K562 (cell line): ENCODE measurements around the gene PSD4.

ENCODE experiments used
- ARID1B ChIP-seq: fragments of 450-650 bp; IDR thresholded peaks from 2 replicates; pipeline ENCODE4 v1.6.1; 2016; ENCODE audit warnings: antibody characterized with exemption, mild to moderate bottlenecking, inconsistent platforms
- CSDE1 ChIP-seq, 2 experiments: fragments of 450-650 bp; IDR thresholded peaks; 2 replicates each; pipeline ENCODE4 v1.6.1; 2016; ENCODE audit warnings: mild to moderate bottlenecking in 1 of 2
- FIP1L1 ChIP-seq: fragments of 200-400 bp; formaldehyde crosslinking; IDR thresholded peaks from 2 replicates; pipeline ENCODE4 v1.6.1; 2018; ENCODE audit warnings: mild to moderate bottlenecking, low read depth, low read length; ENCODE audit not compliant: poor library complexity, severe bottlenecking
- FOXP1 ChIP-seq: sonication (generic); formaldehyde crosslinking; IDR thresholded peaks from 2 replicates; pipeline ENCODE4 v1.8.0; 2022; ENCODE audit warnings: mild to moderate bottlenecking, missing genetic modification reagents
- GATA2 ChIP-seq: sonication (generic); formaldehyde crosslinking; IDR thresholded peaks from 2 replicates; pipeline ENCODE4 v1.4.0; 2020; ENCODE audit warnings: mild to moderate bottlenecking, missing genetic modification reagents
- GATAD2B ChIP-seq: fragments of 450-650 bp; IDR thresholded peaks from 2 replicates; pipeline ENCODE4 v1.6.1; 2017; ENCODE audit warnings: mild to moderate bottlenecking, borderline replicate concordance
- MAFK ChIP-seq: IDR thresholded peaks from 2 replicates; pipeline ENCODE4 v1.6.1; 2011; ENCODE audit warnings: low read length, improper control_type of control experiment
- MEF2A ChIP-seq: IDR thresholded peaks from 2 replicates; pipeline ENCODE4 v1.6.1; 2011; ENCODE audit warnings: low read depth, mild to moderate bottlenecking, low read length, moderate library complexity; ENCODE audit not compliant: control insufficient read depth
- NFYB ChIP-seq: IDR thresholded peaks from 2 replicates; pipeline ENCODE4 v1.6.1; 2011; ENCODE audit warnings: mild to moderate bottlenecking, moderate library complexity; ENCODE audit not compliant: insufficient read length; ENCODE audit errors: extremely low read depth
- PHB2 ChIP-seq: fragments of 450-650 bp; IDR thresholded peaks from 2 replicates; pipeline ENCODE4 v1.6.1; 2017; ENCODE audit warnings: low read depth
- RBM22 ChIP-seq: fragments of 200-400 bp; formaldehyde crosslinking; IDR thresholded peaks from 2 replicates; pipeline ENCODE4 v1.6.1; 2018; ENCODE audit warnings: low read length, low read depth; ENCODE audit not compliant: poor library complexity, severe bottlenecking
- ZNF280B ChIP-seq: fragments of 250-450 bp; sonication (Bioruptor Pico); IDR thresholded peaks from 2 replicates; pipeline ENCODE4 v1.5.1; 2021; ENCODE audit warnings: mild to moderate bottlenecking
- TF ChIP-seq, protein P1 (sequence below), 3 experiments: IDR thresholded peaks in 2 of 3; conservative IDR thresholded peaks in 1 of 3; 2 replicates each; pipeline ENCODE4 v1.5.1; 2011 to 2012; ENCODE audit warnings: low read length in 3 of 3, mild to moderate bottlenecking in 3 of 3, control low read depth in 2 of 3, improper control_type of control experiment in 1 of 3, inconsistent platforms in 1 of 3, low read depth in 1 of 3, mixed read lengths in 1 of 3, moderate library complexity in 1 of 3; ENCODE audit not compliant: insufficient read depth in 2 of 3

GRCh38 chr2:113232740-113233139 lies 59.0 kb downstream of the PSD4 start:
- no peak for TF ChIP-seq FOXP1 (CRISPR knock-in tag)
- TF ChIP-seq, protein P1, sequence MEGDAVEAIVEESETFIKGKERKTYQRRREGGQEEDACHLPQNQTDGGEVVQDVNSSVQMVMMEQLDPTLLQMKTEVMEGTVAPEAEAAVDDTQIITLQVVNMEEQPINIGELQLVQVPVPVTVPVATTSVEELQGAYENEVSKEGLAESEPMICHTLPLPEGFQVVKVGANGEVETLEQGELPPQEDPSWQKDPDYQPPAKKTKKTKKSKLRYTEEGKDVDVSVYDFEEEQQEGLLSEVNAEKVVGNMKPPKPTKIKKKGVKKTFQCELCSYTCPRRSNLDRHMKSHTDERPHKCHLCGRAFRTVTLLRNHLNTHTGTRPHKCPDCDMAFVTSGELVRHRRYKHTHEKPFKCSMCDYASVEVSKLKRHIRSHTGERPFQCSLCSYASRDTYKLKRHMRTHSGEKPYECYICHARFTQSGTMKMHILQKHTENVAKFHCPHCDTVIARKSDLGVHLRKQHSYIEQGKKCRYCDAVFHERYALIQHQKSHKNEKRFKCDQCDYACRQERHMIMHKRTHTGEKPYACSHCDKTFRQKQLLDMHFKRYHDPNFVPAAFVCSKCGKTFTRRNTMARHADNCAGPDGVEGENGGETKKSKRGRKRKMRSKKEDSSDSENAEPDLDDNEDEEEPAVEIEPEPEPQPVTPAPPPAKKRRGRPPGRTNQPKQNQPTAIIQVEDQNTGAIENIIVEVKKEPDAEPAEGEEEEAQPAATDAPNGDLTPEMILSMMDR (IDR thresholded peaks at IDR 0.05 in 2 of 3, conservative IDR thresholded peaks at IDR 0.05 in 1 of 3; ENCODE audit: insufficient read depth in 2 of 3, low read depth in 1 of 3, low read length in 3 of 3) = no peak
- TF ChIP-seq MAFK = no peak
- TF ChIP-seq PHB2 = no peak
- no peak for TF ChIP-seq GATAD2B
- TF ChIP-seq CSDE1 (IDR thresholded peaks at IDR 0.05) = no peak
- TF ChIP-seq GATA2 (CRISPR knock-in tag) = no peak
- no peak for TF ChIP-seq ARID1B
- TF ChIP-seq RBM22 = no peak
- no peak for TF ChIP-seq MEF2A
- TF ChIP-seq ZNF280B (CRISPR knock-in tag) = no peak
- no peak for TF ChIP-seq NFYB
- TF ChIP-seq FIP1L1 = no peak
